Measurements from ENCODE around the gene HPN.

GRCh38 chr19:35054626-35055025, 13.1 kb downstream of the HPN start:
- no peak for TF ChIP-seq CTCF (IDR thresholded peaks at IDR 0.05)
- no peak for TF ChIP-seq POLR2A (IDR thresholded peaks at IDR 0.05)
